SK-N-SH treated with all-trans-retinoic acid at 6 μM for 48 hours (cell line): ENCODE results near the gene FNDC3B.

Experiments
- ATAC-seq: fragments of 200-7000 bp; cut with Tn5 transposase; 3 replicates; pipeline ENCODE4 v1.9.1; 2020; ENCODE audit warnings: mild to moderate bottlenecking, moderate library complexity
- ARNTL ChIP-seq: fragments of 450-650 bp; formaldehyde crosslinking; IDR thresholded peaks from 2 replicates; pipeline ENCODE4 v1.5.0; 2020; ENCODE audit warnings: low read depth, mild to moderate bottlenecking, moderate library complexity, borderline replicate concordance
- BACH2 ChIP-seq: fragments of 250-450 bp; sonication (Bioruptor Pico); IDR thresholded peaks from 2 replicates; pipeline ENCODE4 v1.9.0; 2021; ENCODE audit warnings: mild to moderate bottlenecking, borderline replicate concordance
- CSDC2 ChIP-seq: fragments of 250-450 bp; sonication (Bioruptor Pico); IDR thresholded peaks from 2 replicates; pipeline ENCODE4 v1.5.0; 2020; ENCODE audit warnings: mild to moderate bottlenecking, moderate library complexity
- CSRNP3 ChIP-seq: fragments of 250-450 bp; sonication (Bioruptor Pico); IDR thresholded peaks from 2 replicates; pipeline ENCODE4 v1.5.1; 2021; ENCODE audit warnings: mild to moderate bottlenecking, moderate library complexity
- ESRRG ChIP-seq: fragments of 250-450 bp; sonication (Bioruptor Pico); IDR thresholded peaks from 2 replicates; pipeline ENCODE4 v1.6.1; 2021; ENCODE audit warnings: mild to moderate bottlenecking
- GLIS3 ChIP-seq: fragments of 250-450 bp; sonication (Bioruptor Pico); IDR thresholded peaks from 2 replicates; pipeline ENCODE4 v1.5.0; 2020; ENCODE audit warnings: mild to moderate bottlenecking, moderate library complexity
- ISL1 ChIP-seq: fragments of 250-450 bp; sonication (Bioruptor Pico); IDR thresholded peaks from 2 replicates; pipeline ENCODE4 v2.1.2; 2022; ENCODE audit warnings: mild to moderate bottlenecking, moderate library complexity
- OSR1 ChIP-seq: fragments of 250-450 bp; sonication (Bioruptor Pico); IDR thresholded peaks from 2 replicates; pipeline ENCODE4 v1.8.0; 2022; ENCODE audit warnings: moderate library complexity, mild to moderate bottlenecking, inconsistent platforms
- PPARA ChIP-seq: fragments of 250-450 bp; sonication (Bioruptor Pico); IDR thresholded peaks from 2 replicates; pipeline ENCODE4 v1.5.0; 2020; ENCODE audit warnings: mild to moderate bottlenecking, borderline replicate concordance
- RARB ChIP-seq: fragments of 250-450 bp; sonication (Bioruptor Pico); IDR thresholded peaks from 2 replicates; pipeline ENCODE4 v1.8.0; 2021; ENCODE audit warnings: mild to moderate bottlenecking, moderate library complexity
- SNAI2 ChIP-seq: fragments of 250-450 bp; sonication (Bioruptor Pico); IDR thresholded peaks from 2 replicates; pipeline ENCODE4 v1.5.0; 2020; ENCODE audit warnings: mild to moderate bottlenecking, moderate library complexity
- TCF4 ChIP-seq: fragments of 250-450 bp; sonication (Bioruptor Pico); IDR thresholded peaks from 2 replicates; pipeline ENCODE4 v1.8.0; 2021; ENCODE audit warnings: mild to moderate bottlenecking, moderate library complexity, borderline replicate concordance
- TOX ChIP-seq: fragments of 250-450 bp; sonication (Bioruptor Pico); IDR thresholded peaks from 2 replicates; pipeline ENCODE4 v1.8.0; 2021; ENCODE audit warnings: mild to moderate bottlenecking, moderate library complexity, borderline replicate concordance
- TSHZ2 ChIP-seq: fragments of 250-450 bp; sonication (Bioruptor Pico); IDR thresholded peaks from 2 replicates; pipeline ENCODE4 v1.5.0; 2020; ENCODE audit warnings: mild to moderate bottlenecking, moderate library complexity
- ZC3H10 ChIP-seq: fragments of 250-450 bp; sonication (Bioruptor Pico); IDR thresholded peaks from 2 replicates; pipeline ENCODE4 v1.5.1; 2021; ENCODE audit warnings: mild to moderate bottlenecking, moderate library complexity
- ZFP3 ChIP-seq: fragments of 250-450 bp; sonication (Bioruptor Pico); IDR thresholded peaks from 2 replicates; pipeline ENCODE4 v1.5.0; 2020; ENCODE audit warnings: mild to moderate bottlenecking, moderate library complexity
- ZFP30 ChIP-seq: fragments of 450-650 bp; formaldehyde crosslinking; IDR thresholded peaks from 2 replicates; pipeline ENCODE4 v1.5.0; 2022; ENCODE audit warnings: mild to moderate bottlenecking, moderate library complexity
- ZNF565 ChIP-seq: fragments of 450-650 bp; formaldehyde crosslinking; conservative IDR thresholded peaks from 2 replicates; pipeline ENCODE4 v1.5.0; 2020; ENCODE audit warnings: low read depth, mild to moderate bottlenecking, moderate library complexity
- ZNF70 ChIP-seq: fragments of 450-650 bp; formaldehyde crosslinking; IDR thresholded peaks from 2 replicates; pipeline ENCODE4 v1.5.0; 2020; ENCODE audit warnings: mild to moderate bottlenecking, moderate library complexity
- ZNF8 ChIP-seq: fragments of 450-650 bp; formaldehyde crosslinking; IDR thresholded peaks from 2 replicates; pipeline ENCODE4 v1.5.0; 2020; ENCODE audit warnings: mild to moderate bottlenecking, moderate library complexity
- TF ChIP-seq, protein P1 (sequence below): fragments of 250-450 bp; sonication (Bioruptor Pico); IDR thresholded peaks from 2 replicates; pipeline ENCODE4 v1.5.1; 2020; ENCODE audit warnings: low read depth, mild to moderate bottlenecking, moderate library complexity
- TF ChIP-seq, protein P2 (sequence below): fragments of 250-450 bp; sonication (Bioruptor Pico); IDR thresholded peaks from 2 replicates; pipeline ENCODE4 v1.8.0; 2020; ENCODE audit warnings: mild to moderate bottlenecking, moderate library complexity, borderline replicate concordance
- TF ChIP-seq, protein P3 (sequence below): fragments of 250-450 bp; sonication (Bioruptor Pico); IDR thresholded peaks from 2 replicates; pipeline ENCODE4 v1.8.0; 2021; ENCODE audit warnings: low read depth, mild to moderate bottlenecking, moderate library complexity, borderline replicate concordance

The FNDC3B gene

DNA sequence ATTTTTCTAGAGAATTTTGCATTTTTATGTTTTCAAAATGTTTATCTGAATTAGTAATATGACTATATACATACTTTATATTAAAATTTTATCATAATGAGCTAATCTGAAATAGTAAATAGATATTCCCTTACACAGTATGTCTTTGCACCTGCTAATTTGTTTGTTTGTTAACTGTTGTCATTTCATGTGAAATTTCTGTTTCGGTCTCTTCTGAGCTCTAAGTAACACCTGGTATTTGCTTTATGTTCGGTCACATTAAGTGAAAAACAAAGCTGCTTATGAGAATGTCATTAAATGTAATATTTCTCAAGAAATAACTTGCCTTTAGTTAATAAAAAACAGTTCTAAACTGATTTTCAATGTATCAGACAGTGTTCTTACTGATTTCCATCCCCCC lies 61.1 kb downstream of the FNDC3B start:
- TF ChIP-seq ZFP3 (CRISPR knock-in tag) (no peak), GLIS3 (CRISPR knock-in tag) (no peak), ZC3H10 (CRISPR knock-in tag) (no peak), PPARA (CRISPR knock-in tag) (no peak), CSDC2 (no peak), RARB (CRISPR knock-in tag) (no peak), ARNTL (CRISPR knock-in tag) (no peak), TOX (CRISPR knock-in tag) (no peak), ESRRG (CRISPR knock-in tag) (no peak), BACH2 (CRISPR knock-in tag) (no peak), ZNF70 (CRISPR knock-in tag) (no peak), SNAI2 (no peak)
- TF ChIP-seq, protein P1, sequence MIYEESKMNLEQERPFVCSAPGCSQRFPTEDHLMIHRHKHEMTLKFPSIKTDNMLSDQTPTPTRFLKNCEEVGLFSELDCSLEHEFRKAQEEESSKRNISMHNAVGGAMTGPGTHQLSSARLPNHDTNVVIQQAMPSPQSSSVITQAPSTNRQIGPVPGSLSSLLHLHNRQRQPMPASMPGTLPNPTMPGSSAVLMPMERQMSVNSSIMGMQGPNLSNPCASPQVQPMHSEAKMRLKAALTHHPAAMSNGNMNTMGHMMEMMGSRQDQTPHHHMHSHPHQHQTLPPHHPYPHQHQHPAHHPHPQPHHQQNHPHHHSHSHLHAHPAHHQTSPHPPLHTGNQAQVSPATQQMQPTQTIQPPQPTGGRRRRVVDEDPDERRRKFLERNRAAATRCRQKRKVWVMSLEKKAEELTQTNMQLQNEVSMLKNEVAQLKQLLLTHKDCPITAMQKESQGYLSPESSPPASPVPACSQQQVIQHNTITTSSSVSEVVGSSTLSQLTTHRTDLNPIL (CRISPR knock-in tag), result no peak
- ATAC-seq, result no peak

GRCh38 chr3:172101107-172101506 lies 61.7 kb downstream of the FNDC3B start:
- TF ChIP-seq, protein P2, sequence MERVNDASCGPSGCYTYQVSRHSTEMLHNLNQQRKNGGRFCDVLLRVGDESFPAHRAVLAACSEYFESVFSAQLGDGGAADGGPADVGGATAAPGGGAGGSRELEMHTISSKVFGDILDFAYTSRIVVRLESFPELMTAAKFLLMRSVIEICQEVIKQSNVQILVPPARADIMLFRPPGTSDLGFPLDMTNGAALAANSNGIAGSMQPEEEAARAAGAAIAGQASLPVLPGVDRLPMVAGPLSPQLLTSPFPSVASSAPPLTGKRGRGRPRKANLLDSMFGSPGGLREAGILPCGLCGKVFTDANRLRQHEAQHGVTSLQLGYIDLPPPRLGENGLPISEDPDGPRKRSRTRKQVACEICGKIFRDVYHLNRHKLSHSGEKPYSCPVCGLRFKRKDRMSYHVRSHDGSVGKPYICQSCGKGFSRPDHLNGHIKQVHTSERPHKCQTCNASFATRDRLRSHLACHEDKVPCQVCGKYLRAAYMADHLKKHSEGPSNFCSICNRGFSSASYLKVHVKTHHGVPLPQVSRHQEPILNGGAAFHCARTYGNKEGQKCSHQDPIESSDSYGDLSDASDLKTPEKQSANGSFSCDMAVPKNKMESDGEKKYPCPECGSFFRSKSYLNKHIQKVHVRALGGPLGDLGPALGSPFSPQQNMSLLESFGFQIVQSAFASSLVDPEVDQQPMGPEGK (CRISPR knock-in tag), result no peak
- no peak for TF ChIP-seq ZC3H10 (CRISPR knock-in tag)
- TF ChIP-seq BACH2 (CRISPR knock-in tag), result no peak
- TF ChIP-seq, protein P1 (CRISPR knock-in tag), result no peak
- no peak for TF ChIP-seq ISL1
- TF ChIP-seq TSHZ2, result no peak
- no peak for TF ChIP-seq ZFP3 (CRISPR knock-in tag)
- TF ChIP-seq TCF4 (CRISPR knock-in tag), result no peak
- TF ChIP-seq ZFP30 (CRISPR knock-in tag), result no peak
- no peak for TF ChIP-seq SNAI2
- no peak for TF ChIP-seq ESRRG (CRISPR knock-in tag)
- no peak for TF ChIP-seq ZNF565 (CRISPR knock-in tag)
- no peak for TF ChIP-seq CSRNP3 (CRISPR knock-in tag)
- no peak for TF ChIP-seq ZNF70 (CRISPR knock-in tag)
- TF ChIP-seq, protein P3, sequence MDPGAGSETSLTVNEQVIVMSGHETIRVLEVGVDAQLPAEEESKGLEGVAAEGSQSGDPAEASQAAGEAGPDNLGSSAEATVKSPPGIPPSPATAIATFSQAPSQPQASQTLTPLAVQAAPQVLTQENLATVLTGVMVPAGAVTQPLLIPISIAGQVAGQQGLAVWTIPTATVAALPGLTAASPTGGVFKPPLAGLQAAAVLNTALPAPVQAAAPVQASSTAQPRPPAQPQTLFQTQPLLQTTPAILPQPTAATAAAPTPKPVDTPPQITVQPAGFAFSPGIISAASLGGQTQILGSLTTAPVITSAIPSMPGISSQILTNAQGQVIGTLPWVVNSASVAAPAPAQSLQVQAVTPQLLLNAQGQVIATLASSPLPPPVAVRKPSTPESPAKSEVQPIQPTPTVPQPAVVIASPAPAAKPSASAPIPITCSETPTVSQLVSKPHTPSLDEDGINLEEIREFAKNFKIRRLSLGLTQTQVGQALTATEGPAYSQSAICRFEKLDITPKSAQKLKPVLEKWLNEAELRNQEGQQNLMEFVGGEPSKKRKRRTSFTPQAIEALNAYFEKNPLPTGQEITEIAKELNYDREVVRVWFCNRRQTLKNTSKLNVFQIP (CRISPR knock-in tag), result no peak
- TF ChIP-seq OSR1 (CRISPR knock-in tag), result no peak
- no peak for TF ChIP-seq ARNTL (CRISPR knock-in tag)
- TF ChIP-seq ZNF8, result no peak
- no peak for TF ChIP-seq GLIS3 (CRISPR knock-in tag)
- TF ChIP-seq, all 23 proteins: peak for 0
- ATAC-seq, result no peak
